Neuronal stem cell (in vitro differentiated cells): ENCODE results near the gene OTOGL.

Experiments
- DNase-seq: peaks from one replicate; pipeline ENCODE4 v3.0.0-alpha.2; 2013; ENCODE audit warnings: low spot score
- H2AFZ ChIP-seq: one replicate; pipeline ENCODE4 v1.6.1; 2013; ENCODE audit warnings: mild to moderate bottlenecking, low read length, inconsistent platforms
- H2AK5ac ChIP-seq: 2 replicates; pipeline ENCODE4 v1.6.1; 2013; ENCODE audit warnings: low read depth, mild to moderate bottlenecking, inconsistent platforms, low read length, moderate library complexity, mixed read lengths
- H2BK120ac ChIP-seq: 2 replicates; pipeline ENCODE4 v1.6.1; 2013; ENCODE audit warnings: low read depth, mild to moderate bottlenecking, inconsistent platforms, low read length, moderate library complexity, mixed read lengths
- H2BK12ac ChIP-seq: one replicate; pipeline ENCODE4 v1.6.1; 2013; ENCODE audit warnings: low read length, inconsistent platforms
- H2BK15ac ChIP-seq: 2 replicates; pipeline ENCODE4 v1.6.1; 2013; ENCODE audit warnings: mild to moderate bottlenecking, low read length, inconsistent platforms, mixed read lengths
- H2BK5ac ChIP-seq: one replicate; pipeline ENCODE4 v1.6.1; 2013; ENCODE audit warnings: inconsistent platforms, mild to moderate bottlenecking, low read length, moderate library complexity
- H3K14ac ChIP-seq: one replicate; pipeline ENCODE4 v1.6.1; 2013; ENCODE audit warnings: low read length, inconsistent platforms
- H3K18ac ChIP-seq: 2 replicates; pipeline ENCODE4 v1.6.1; 2013; ENCODE audit warnings: low read length, inconsistent platforms
- H3K23ac ChIP-seq: 2 replicates; pipeline ENCODE4 v1.6.1; 2013; ENCODE audit warnings: low read depth, mild to moderate bottlenecking, mixed read lengths, low read length, inconsistent platforms; ENCODE audit not compliant: poor library complexity
- H3K27ac ChIP-seq: replicated peaks from 3 replicates; pipeline ENCODE4 v1.5.1; 2013; ENCODE audit warnings: low read length, inconsistent platforms
- H3K27me3 ChIP-seq, 3 experiments: 2 replicates each; pipeline ENCODE4 v1.6.1; 2013; ENCODE audit warnings: low read length in 3 of 3, mild to moderate bottlenecking in 2 of 3, inconsistent platforms in 1 of 3, low read depth in 1 of 3, mixed read lengths in 1 of 3, moderate library complexity in 1 of 3; ENCODE audit not compliant: control insufficient read depth in 3 of 3, insufficient read depth in 3 of 3
- H3K36me3 ChIP-seq, 2 donors: replicated peaks in 1 of 2; 2 replicates each; pipeline ENCODE4 v1.6.1; 2013; ENCODE audit warnings: low read length in 2 of 2; ENCODE audit not compliant: control insufficient read depth in 2 of 2, insufficient read depth in 2 of 2
- H3K4ac ChIP-seq: 2 replicates; pipeline ENCODE4 v1.6.1; 2013; ENCODE audit warnings: inconsistent platforms, mild to moderate bottlenecking, low read length, moderate library complexity
- H3K4me1 ChIP-seq, 2 donors: 1 replicate in 1 of 2; 2 replicates in 1 of 2; pipeline ENCODE4 v1.6.1; 2013; ENCODE audit warnings: low read length in 2 of 2, low read depth in 1 of 2; ENCODE audit not compliant: control insufficient read depth in 2 of 2, insufficient read depth in 1 of 2
- H3K4me2 ChIP-seq: one replicate; pipeline ENCODE4 v1.6.1; 2013; ENCODE audit warnings: mild to moderate bottlenecking, low read length, inconsistent platforms; ENCODE audit not compliant: insufficient read depth, poor library complexity, severe bottlenecking
- H3K4me3 ChIP-seq, 2 donors: 2 replicates each; pipeline ENCODE4 v1.5.1; 2013; ENCODE audit warnings: low read length in 2 of 2, mild to moderate bottlenecking in 2 of 2, inconsistent platforms in 1 of 2, moderate library complexity in 1 of 2
- H3K79me1 ChIP-seq: one replicate; pipeline ENCODE4 v1.6.1; 2013; ENCODE audit warnings: low read depth, mild to moderate bottlenecking, inconsistent platforms, low read length, moderate library complexity
- H3K9ac ChIP-seq: one replicate; pipeline ENCODE4 v1.6.1; 2013; ENCODE audit warnings: mild to moderate bottlenecking, low read depth, low read length, inconsistent platforms; ENCODE audit not compliant: poor library complexity
- H3K9me3 ChIP-seq, 2 donors: replicated peaks in 1 of 2; 2 replicates each; pipeline versions ENCODE3 to v1.6.1; 2013; ENCODE audit warnings: low read length in 2 of 2, mild to moderate bottlenecking in 2 of 2, inconsistent platforms in 1 of 2, low read depth in 1 of 2, mixed read lengths in 1 of 2, moderate library complexity in 1 of 2; ENCODE audit not compliant: control insufficient read depth in 2 of 2, insufficient read depth in 1 of 2
- H4K8ac ChIP-seq: one replicate; pipeline ENCODE4 v1.6.1; 2013; ENCODE audit warnings: low read depth, mild to moderate bottlenecking, inconsistent platforms, low read length, moderate library complexity
- H4K91ac ChIP-seq: one replicate; pipeline ENCODE4 v1.6.1; 2013; ENCODE audit warnings: low read length, low read depth, mild to moderate bottlenecking, inconsistent platforms; ENCODE audit not compliant: poor library complexity
- WGBS, 2 donors: extraction: QIAGEN DNeasy Blood & Tissue Kit; methylation state at CpG; one replicate each; pipeline ENCODE4 v1.1.7; 2013; ENCODE audit warnings: missing lambda C conversion rate in 2 of 2, mixed read lengths in 1 of 2; ENCODE audit not compliant: insufficient read length in 2 of 2, insufficient replicate concordance in 1 of 2; ENCODE audit errors: extremely low coverage in 2 of 2; 5-methylcytosine and 5-hydroxymethylcytosine counted together

OTOGL gene

GRCh38 chr12:80415466-80415865 is 316.1 kb downstream of the OTOGL start:
- no peak overlapping the region for H2AK5ac ChIP-seq
- H3K79me1 ChIP-seq: no peaks in the 10 kb centered on the region
- no peak overlapping the region for H4K8ac ChIP-seq
- no peak overlapping the region for H3K23ac ChIP-seq
- peaks cover 0 to 4% of the 10 kb centered on the region in 2 donors for H3K4me1 ChIP-seq
- no peak for DNase-seq
- H2BK15ac ChIP-seq: no peak overlapping the region
- no peak overlapping the region for H3K4ac ChIP-seq
- H3K4me3 ChIP-seq: no peak overlapping the region
- H3K14ac ChIP-seq: no peak overlapping the region
- no peak overlapping the region for H2BK12ac ChIP-seq
- no peak overlapping the region for H2AFZ ChIP-seq
- H3K27ac ChIP-seq: no peak overlapping the region
- WGBS, 2 donors: no CpG with 5 or more reads among the region's 1 CpG
- no peaks in the 10 kb centered on the region for H3K36me3 ChIP-seq
- H3K18ac ChIP-seq: no peak overlapping the region
- no peak overlapping the region for H3K4me2 ChIP-seq
- H2BK120ac ChIP-seq: no peak overlapping the region
- H4K91ac ChIP-seq: no peak overlapping the region
- H3K9ac ChIP-seq: no peak overlapping the region
- no peak overlapping the region for H2BK5ac ChIP-seq
- no peaks in the 10 kb centered on the region for H3K9me3 ChIP-seq
- H3K27me3 ChIP-seq: no peaks in the 10 kb centered on the region

GRCh38 chr12:80419644-80420043 is 320.3 kb downstream of the OTOGL start:
- H2BK12ac ChIP-seq: no peak overlapping the region
- no peak overlapping the region for H4K8ac ChIP-seq
- no peak overlapping the region for H3K9ac ChIP-seq
- H3K79me1 ChIP-seq: no peaks in the 10 kb centered on the region
- no peak overlapping the region for H3K14ac ChIP-seq
- H2AK5ac ChIP-seq: no peak overlapping the region
- no peaks in the 10 kb centered on the region for H3K9me3 ChIP-seq
- no peak overlapping the region for H2BK15ac ChIP-seq
- H3K18ac ChIP-seq: no peak overlapping the region
- H3K36me3 ChIP-seq: no peaks in the 10 kb centered on the region
- H3K27me3 ChIP-seq: no peaks in the 10 kb centered on the region
- H3K27ac ChIP-seq: no peak overlapping the region
- H2BK5ac ChIP-seq: no peak overlapping the region
- no peak overlapping the region for H2AFZ ChIP-seq
- H3K23ac ChIP-seq: no peak overlapping the region
- H3K4ac ChIP-seq: no peak overlapping the region
- no peak overlapping the region for H2BK120ac ChIP-seq
- no peak overlapping the region for H3K4me3 ChIP-seq
- no peak overlapping the region for H3K4me2 ChIP-seq
- no peak for DNase-seq
- no peak overlapping the region for H4K91ac ChIP-seq
- H3K4me1 ChIP-seq: no peaks in the 10 kb centered on the region

DNA sequence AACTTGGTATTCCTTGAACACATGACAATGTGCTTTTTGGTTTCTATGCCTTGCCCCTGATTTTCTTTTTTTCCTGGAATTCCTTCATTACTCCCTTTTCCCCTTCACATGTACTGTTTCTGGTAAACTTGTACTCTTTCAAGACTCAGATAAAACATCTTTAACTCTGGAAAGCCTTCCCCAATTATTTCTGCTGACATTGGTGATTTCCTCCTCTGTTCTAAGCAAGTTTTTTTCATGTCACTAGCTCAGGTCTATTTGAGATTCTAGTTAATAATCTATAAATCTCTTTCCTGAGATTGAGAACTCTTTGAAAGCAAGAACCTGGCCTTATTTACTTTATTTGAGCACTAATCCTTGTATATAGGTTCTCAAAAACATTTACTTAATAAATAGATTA is 320.7 kb downstream of the OTOGL start:
- Histone ChIP-seq H3K4me2 (no peak overlapping the region), H3K9ac (no peak overlapping the region), H4K91ac (no peak overlapping the region), H3K23ac (no peak overlapping the region), H2BK5ac (no peak overlapping the region), H4K8ac (no peak overlapping the region), H3K14ac (no peak overlapping the region), H3K79me1 (no peaks in the 10 kb centered on the region), H3K9me3 (no peaks in the 10 kb centered on the region), H3K4ac (no peak overlapping the region), H3K4me3 (no peak overlapping the region), H3K27ac (no peak overlapping the region), H2BK15ac (no peak overlapping the region), H3K4me1 (no peaks in the 10 kb centered on the region), H2BK120ac (no peak overlapping the region), H2AFZ (no peak overlapping the region), H3K36me3 (no peaks in the 10 kb centered on the region), H3K27me3 (no peaks in the 10 kb centered on the region), H2BK12ac (no peak overlapping the region), H2AK5ac (no peak overlapping the region), H3K18ac (no peak overlapping the region)
- no peak for DNase-seq

DNA sequence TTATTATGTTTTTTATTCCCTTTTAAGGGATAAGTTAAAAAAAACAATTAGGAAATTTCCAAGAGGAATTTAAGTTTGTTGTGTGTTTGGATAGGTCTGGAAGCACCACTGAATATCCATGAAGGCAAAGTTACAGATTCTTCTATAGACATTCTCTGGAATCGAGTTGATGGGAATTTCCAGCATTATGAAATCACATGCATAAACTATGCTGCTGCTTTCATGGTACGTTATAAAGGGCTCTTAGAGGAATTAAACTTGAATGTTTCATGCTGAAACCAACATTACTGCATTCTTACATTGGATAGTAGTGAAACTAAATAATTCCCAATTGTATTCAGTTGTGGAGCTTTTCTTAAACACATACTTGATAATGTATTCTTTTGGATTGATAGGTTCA is 323.2 kb downstream of the OTOGL start:
- Histone ChIP-seq H4K8ac (no peak overlapping the region), H3K4me1 (no peaks in the 10 kb centered on the region), H2AK5ac (no peak overlapping the region), H3K9ac (no peak overlapping the region), H3K9me3 (no peaks in the 10 kb centered on the region), H3K18ac (no peak overlapping the region), H3K4ac (no peak overlapping the region), H3K23ac (no peak overlapping the region), H4K91ac (no peak overlapping the region), H3K27me3 (no peaks in the 10 kb centered on the region), H2BK15ac (no peak overlapping the region), H2BK12ac (no peak overlapping the region), H2BK5ac (no peak overlapping the region), H3K14ac (no peak overlapping the region), H2AFZ (no peak overlapping the region), H3K4me3 (no peak overlapping the region), H3K27ac (no peak overlapping the region), H3K36me3 (no peaks in the 10 kb centered on the region), H3K4me2 (no peak overlapping the region), H2BK120ac (no peak overlapping the region), H3K79me1 (no peaks in the 10 kb centered on the region)
- DNase-seq: no peak
- no CpG with 5 or more reads among the region's 2 CpGs for WGBS, 2 donors
